ENCODE data around the gene TMCC3.
"Not testable (repeated sequence)": the region's sequence is repeated elsewhere in the genome, so short reads cannot be mapped to it uniquely, and the experiment has no call there.

TMCC3 gene

GRCh38 chr12:94634717-94635116, 15.6 kb downstream of the TMCC3 start:
- DNase-seq (ENCODE audit: low read depth in 2 of 2), result no peak

GRCh38 chr12:94633401-94633800, 17.0 kb downstream of the TMCC3 start:
- no peak for DNase-seq (ENCODE audit: low read depth in 2 of 2)

GRCh38 chr12:94631058-94631457, 19.3 kb downstream of the TMCC3 start:
- DNase-seq (ENCODE audit: low read depth in 2 of 2), result no peak

- no peak for DNase-seq (ENCODE audit: low read depth in 2 of 2)
Observed at GRCh38 chr12:94628819-94629472, 21.4 kb downstream of the TMCC3 start.

GRCh38 chr12:94628369-94628768, 22.0 kb downstream of the TMCC3 start:
- DNase-seq (ENCODE audit: low read depth in 2 of 2), result no peak

GRCh38 chr12:94625531-94625930, 24.8 kb downstream of the TMCC3 start:
- DNase-seq (ENCODE audit: low read depth in 2 of 2), result no peak

GRCh38 chr12:94623161-94623920, 27.0 kb downstream of the TMCC3 start:
- DNase-seq (ENCODE audit: low read depth in 2 of 2), result no peak

GRCh38 chr12:94622475-94622874, 27.9 kb downstream of the TMCC3 start:
- no peak for DNase-seq (ENCODE audit: low read depth in 2 of 2)

- DNase-seq (ENCODE audit: low read depth in 2 of 2), result peak in 1 of 2 donors; percentile 10
Observed at GRCh38 chr12:94621662-94622359, 28.5 kb downstream of the TMCC3 start.

GRCh38 chr12:94620621-94621020, 29.7 kb downstream of the TMCC3 start:
- DNase-seq (ENCODE audit: low read depth in 2 of 2), result no peak

GRCh38 chr12:94618995-94619695, 31.2 kb downstream of the TMCC3 start:
- DNase-seq (ENCODE audit: low read depth in 2 of 2), result no peak

GRCh38 chr12:94617101-94617500, 33.3 kb downstream of the TMCC3 start:
- no peak for DNase-seq (ENCODE audit: low read depth in 2 of 2)

- DNase-seq (ENCODE audit: low read depth in 2 of 2), result no peak
Observed at GRCh38 chr12:94616203-94616729, 34.1 kb downstream of the TMCC3 start.

- DNase-seq (ENCODE audit: low read depth in 2 of 2), result no peak
Observed at GRCh38 chr12:94615260-94616181, 34.8 kb downstream of the TMCC3 start.

GRCh38 chr12:94614288-94614721, 36.1 kb downstream of the TMCC3 start:
- DNase-seq (ENCODE audit: low read depth in 2 of 2), result no peak

GRCh38 chr12:94609917-94610443, 40.4 kb downstream of the TMCC3 start:
- DNase-seq (ENCODE audit: low read depth in 2 of 2), result no peak

- not testable (repeated sequence) for DNase-seq (ENCODE audit: low read depth in 2 of 2)
Observed at GRCh38 chr12:94606810-94607209, 43.5 kb downstream of the TMCC3 start.

- DNase-seq (ENCODE audit: low read depth in 2 of 2), result no peak
Observed at GRCh38 chr12:94604366-94604698, 46.0 kb downstream of the TMCC3 start.

- peak; percentile 2 to 19 for DNase-seq (ENCODE audit: low read depth in 2 of 2)
Observed at GRCh38 chr12:94603434-94604365, 46.7 kb downstream of the TMCC3 start.
